Measurements from ENCODE around the gene CNIH4.

CNIH4 gene

DNA sequence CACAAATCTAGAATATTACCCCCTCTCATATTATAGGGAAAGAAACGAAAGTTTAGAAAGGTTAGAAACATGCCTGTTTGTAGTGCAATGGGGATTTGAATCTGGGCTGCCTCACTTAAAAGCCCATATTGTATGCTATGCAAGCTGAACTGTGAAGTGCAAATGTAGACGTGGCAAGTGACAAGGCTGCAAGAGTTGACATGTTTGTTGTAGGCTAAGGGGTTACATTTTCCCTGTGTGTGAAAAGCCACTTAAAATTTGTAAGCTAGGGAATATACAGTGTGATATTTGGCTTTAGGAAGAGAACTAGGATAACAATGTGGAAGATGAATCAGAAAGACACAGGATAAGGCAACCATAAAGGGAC is 48.9 kb downstream of the CNIH4 start:
- Histone ChIP-seq H3K18ac (ENCODE audit: low read length) (no peak overlapping the region), H3K4me1 (ENCODE audit: control insufficient read depth, low read depth, low read length) (no peaks in the 10 kb centered on the region), H3K79me2 (ENCODE audit: control insufficient read depth, insufficient read depth, low read length) (no peaks in the 10 kb centered on the region), H3K4me3 (ENCODE audit: low read length) (no peak overlapping the region), H3K27me3 (ENCODE audit: insufficient read depth, low read length, poor library complexity) (no peaks in the 10 kb centered on the region), H2BK5ac (ENCODE audit: low read length) (no peak overlapping the region), H2BK15ac (replicated peaks; ENCODE audit: low read depth) (no peak overlapping the region), H2AK5ac (ENCODE audit: low read length) (no peak overlapping the region), H3K4me2 (ENCODE audit: low read length) (no peak overlapping the region), H4K5ac (ENCODE audit: low read length) (no peak overlapping the region), H3K9ac (ENCODE audit: low read length) (no peak overlapping the region), H2BK120ac (ENCODE audit: low read depth, low read length) (no peak overlapping the region), H3K56ac (ENCODE audit: low read length) (no peak overlapping the region), H3K27ac (ENCODE audit: low read depth, low read length) (no peak overlapping the region), H3K79me1 (ENCODE audit: low read length) (peaks cover 2% of the 10 kb centered on the region), H4K8ac (ENCODE audit: low read depth, low read length) (no peak overlapping the region), H3K36me3 (ENCODE audit: control insufficient read depth, insufficient read depth, low read length) (peaks cover 3% of the 10 kb centered on the region), H3K23ac (ENCODE audit: low read length) (no peak overlapping the region), H3K4ac (ENCODE audit: low read depth, low read length) (no peak overlapping the region)
- WGBS (ENCODE audit: extremely low coverage, insufficient coverage, low lambda C conversion rate) = no CpG with 5 or more reads among the region's 2 CpGs
- peak; percentile 8 for DNase-seq

GRCh38 chr1:224406216-224406615 is 49.5 kb downstream of the CNIH4 start:
- H2BK15ac ChIP-seq (replicated peaks; ENCODE audit: low read depth) = no peak overlapping the region
- H4K5ac ChIP-seq (ENCODE audit: low read length) = no peak overlapping the region
- H2BK5ac ChIP-seq (ENCODE audit: low read length) = no peak overlapping the region
- H3K4me3 ChIP-seq (ENCODE audit: low read length) = no peak overlapping the region
- H3K4ac ChIP-seq (ENCODE audit: low read depth, low read length) = no peak overlapping the region
- no peaks in the 10 kb centered on the region for H3K79me2 ChIP-seq (ENCODE audit: control insufficient read depth, insufficient read depth, low read length)
- no peak overlapping the region for H2BK120ac ChIP-seq (ENCODE audit: low read depth, low read length)
- no peak overlapping the region for H3K56ac ChIP-seq (ENCODE audit: low read length)
- H4K8ac ChIP-seq (ENCODE audit: low read depth, low read length) = no peak overlapping the region
- no peak overlapping the region for H2AK5ac ChIP-seq (ENCODE audit: low read length)
- H3K18ac ChIP-seq (ENCODE audit: low read length) = no peak overlapping the region
- no peak overlapping the region for H3K27ac ChIP-seq (ENCODE audit: low read depth, low read length)
- H3K4me2 ChIP-seq (ENCODE audit: low read length) = no peak overlapping the region
- H3K36me3 ChIP-seq (ENCODE audit: control insufficient read depth, insufficient read depth, low read length) = peaks cover 6% of the 10 kb centered on the region
- no peaks in the 10 kb centered on the region for H3K27me3 ChIP-seq (ENCODE audit: insufficient read depth, low read length, poor library complexity)
- peaks cover 2% of the 10 kb centered on the region for H3K79me1 ChIP-seq (ENCODE audit: low read length)
- peak; percentile 42 for DNase-seq
- H3K9ac ChIP-seq (ENCODE audit: low read length) = no peak overlapping the region
- no peaks in the 10 kb centered on the region for H3K4me1 ChIP-seq (ENCODE audit: control insufficient read depth, low read depth, low read length)
- no peak overlapping the region for H3K23ac ChIP-seq (ENCODE audit: low read length)

GRCh38 chr1:224407571-224408293 is 51.1 kb downstream of the CNIH4 start:
- Histone ChIP-seq H2AK5ac (ENCODE audit: low read length) (no peak overlapping the region), H2BK5ac (ENCODE audit: low read length) (no peak overlapping the region), H3K23ac (ENCODE audit: low read length) (no peak overlapping the region), H2BK15ac (replicated peaks; ENCODE audit: low read depth) (no peak overlapping the region), H3K79me2 (ENCODE audit: control insufficient read depth, insufficient read depth, low read length) (no peaks in the 10 kb centered on the region), H2BK120ac (ENCODE audit: low read depth, low read length) (no peak overlapping the region), H3K79me1 (ENCODE audit: low read length) (peaks cover 2% of the 10 kb centered on the region), H3K9ac (ENCODE audit: low read length) (no peak overlapping the region), H3K56ac (ENCODE audit: low read length) (no peak overlapping the region), H4K5ac (ENCODE audit: low read length) (no peak overlapping the region), H3K27me3 (ENCODE audit: insufficient read depth, low read length, poor library complexity) (no peaks in the 10 kb centered on the region), H3K4ac (ENCODE audit: low read depth, low read length) (no peak overlapping the region), H3K18ac (ENCODE audit: low read length) (no peak overlapping the region), H3K4me1 (ENCODE audit: control insufficient read depth, low read depth, low read length) (no peaks in the 10 kb centered on the region), H3K4me3 (ENCODE audit: low read length) (no peak overlapping the region), H4K8ac (ENCODE audit: low read depth, low read length) (no peak overlapping the region), H3K36me3 (ENCODE audit: control insufficient read depth, insufficient read depth, low read length) (peaks cover 6% of the 10 kb centered on the region), H3K27ac (ENCODE audit: low read depth, low read length) (no peak overlapping the region), H3K4me2 (ENCODE audit: low read length) (no peak overlapping the region)
- DNase-seq = peak; percentile 14
- WGBS (ENCODE audit: extremely low coverage, insufficient coverage, low lambda C conversion rate) = 100% methylated on average over 1 of the region's 7 CpGs

GRCh38 chr1:224408294-224408590 is 51.6 kb downstream of the CNIH4 start:
- H3K36me3 ChIP-seq (ENCODE audit: control insufficient read depth, insufficient read depth, low read length) = peaks cover 6% of the 10 kb centered on the region

GRCh38 chr1:224411766-224412165 is 55.1 kb downstream of the CNIH4 start:
- Histone ChIP-seq H3K4ac (ENCODE audit: low read depth, low read length) (no peak overlapping the region), H2BK120ac (ENCODE audit: low read depth, low read length) (no peak overlapping the region), H3K27me3 (ENCODE audit: insufficient read depth, low read length, poor library complexity) (no peaks in the 10 kb centered on the region), H3K79me2 (ENCODE audit: control insufficient read depth, insufficient read depth, low read length) (no peaks in the 10 kb centered on the region), H2AK5ac (ENCODE audit: low read length) (no peak overlapping the region), H3K79me1 (ENCODE audit: low read length) (no peaks in the 10 kb centered on the region), H3K36me3 (ENCODE audit: control insufficient read depth, insufficient read depth, low read length) (peaks cover 6% of the 10 kb centered on the region), H3K27ac (ENCODE audit: low read depth, low read length) (no peak overlapping the region), H3K56ac (ENCODE audit: low read length) (no peak overlapping the region), H3K23ac (ENCODE audit: low read length) (no peak overlapping the region), H3K4me3 (ENCODE audit: low read length) (no peak overlapping the region), H2BK15ac (replicated peaks; ENCODE audit: low read depth) (no peak overlapping the region), H4K5ac (ENCODE audit: low read length) (no peak overlapping the region), H2BK5ac (ENCODE audit: low read length) (no peak overlapping the region), H3K18ac (ENCODE audit: low read length) (no peak overlapping the region), H3K9ac (ENCODE audit: low read length) (no peak overlapping the region), H3K4me2 (ENCODE audit: low read length) (no peak overlapping the region), H3K4me1 (ENCODE audit: control insufficient read depth, low read depth, low read length) (no peaks in the 10 kb centered on the region), H4K8ac (ENCODE audit: low read depth, low read length) (no peak overlapping the region)
- no CpG with 5 or more reads among the region's 1 CpG for WGBS (ENCODE audit: extremely low coverage, insufficient coverage, low lambda C conversion rate)
- no peak for DNase-seq

More at GRCh38 chr1:224408294-224408590, 51.6 kb downstream of the CNIH4 start:
- Histone ChIP-seq H2BK120ac (ENCODE audit: low read depth, low read length) (no peak overlapping the region), H3K79me2 (ENCODE audit: control insufficient read depth, insufficient read depth, low read length) (no peaks in the 10 kb centered on the region), H3K4me1 (ENCODE audit: control insufficient read depth, low read depth, low read length) (no peaks in the 10 kb centered on the region), H3K9ac (ENCODE audit: low read length) (no peak overlapping the region), H3K79me1 (ENCODE audit: low read length) (peaks cover 2% of the 10 kb centered on the region), H4K8ac (ENCODE audit: low read depth, low read length) (no peak overlapping the region), H3K4me2 (ENCODE audit: low read length) (no peak overlapping the region), H3K27me3 (ENCODE audit: insufficient read depth, low read length, poor library complexity) (no peaks in the 10 kb centered on the region), H3K56ac (ENCODE audit: low read length) (no peak overlapping the region), H2AK5ac (ENCODE audit: low read length) (no peak overlapping the region), H2BK5ac (ENCODE audit: low read length) (no peak overlapping the region), H3K4me3 (ENCODE audit: low read length) (no peak overlapping the region), H4K5ac (ENCODE audit: low read length) (no peak overlapping the region), H3K23ac (ENCODE audit: low read length) (no peak overlapping the region), H3K18ac (ENCODE audit: low read length) (no peak overlapping the region), H3K27ac (ENCODE audit: low read depth, low read length) (no peak overlapping the region), H3K4ac (ENCODE audit: low read depth, low read length) (no peak overlapping the region), H2BK15ac (replicated peaks; ENCODE audit: low read depth) (no peak overlapping the region)
- WGBS (ENCODE audit: extremely low coverage, insufficient coverage, low lambda C conversion rate) = no CpG with 5 or more reads among the region's 1 CpG
- no peak for DNase-seq

GRCh38 chr1:224420106-224420505 is 63.4 kb downstream of the CNIH4 start:
- no peak for DNase-seq
- no peak overlapping the region for H3K9ac ChIP-seq (ENCODE audit: low read length)
- no peak overlapping the region for H3K23ac ChIP-seq (ENCODE audit: low read length)
- H3K4me2 ChIP-seq (ENCODE audit: low read length) = no peak overlapping the region
- H2BK120ac ChIP-seq (ENCODE audit: low read depth, low read length) = no peak overlapping the region
- no peak overlapping the region for H3K4ac ChIP-seq (ENCODE audit: low read depth, low read length)
- H4K8ac ChIP-seq (ENCODE audit: low read depth, low read length) = no peak overlapping the region
- H3K27ac ChIP-seq (ENCODE audit: low read depth, low read length) = no peak overlapping the region
- no peak overlapping the region for H4K5ac ChIP-seq (ENCODE audit: low read length)
- H2BK15ac ChIP-seq (replicated peaks; ENCODE audit: low read depth) = no peak overlapping the region
- no peak overlapping the region for H3K18ac ChIP-seq (ENCODE audit: low read length)
- H3K27me3 ChIP-seq (ENCODE audit: insufficient read depth, low read length, poor library complexity) = no peaks in the 10 kb centered on the region
- H3K4me3 ChIP-seq (ENCODE audit: low read length) = no peak overlapping the region
- H3K79me2 ChIP-seq (ENCODE audit: control insufficient read depth, insufficient read depth, low read length) = no peaks in the 10 kb centered on the region
- H2AK5ac ChIP-seq (ENCODE audit: low read length) = no peak overlapping the region
- H3K56ac ChIP-seq (ENCODE audit: low read length) = no peak overlapping the region
- peaks cover 10% of the 10 kb centered on the region for H3K36me3 ChIP-seq (ENCODE audit: control insufficient read depth, insufficient read depth, low read length)
- H3K79me1 ChIP-seq (ENCODE audit: low read length) = peaks cover 4% of the 10 kb centered on the region
- H2BK5ac ChIP-seq (ENCODE audit: low read length) = no peak overlapping the region
- no peaks in the 10 kb centered on the region for H3K4me1 ChIP-seq (ENCODE audit: control insufficient read depth, low read depth, low read length)

Data from mesendoderm (in vitro differentiated cells).